ENCODE data around the gene AMPD2.
"Not testable (repeated sequence)": the region's sequence is repeated elsewhere in the genome, so short reads cannot be mapped to it uniquely, and the experiment has no call there.

AMPD2 gene

GRCh38 chr1:109657970-109658369 lies 38.3 kb downstream of the AMPD2 start:
- Histone ChIP-seq H3K36me3 (ENCODE audit: control insufficient read depth in 1 of 2, insufficient read depth in 2 of 2, low read length in 2 of 2) (peaks cover 14 to 30% of the 10 kb centered on the region in 2 donors), H3K27ac (ENCODE audit: low read length) (no peak overlapping the region), H3K4me3 (ENCODE audit: low read depth in 1 of 2, low read length in 2 of 2) (no peak overlapping the region), H3K9me3 (ENCODE audit: control insufficient read depth in 1 of 2, low read length in 2 of 2) (no peaks in the 10 kb centered on the region), H3K4me1 (ENCODE audit: control insufficient read depth in 1 of 2, insufficient read depth in 2 of 2, low read length in 2 of 2) (peaks cover 0 to 28% of the 10 kb centered on the region in 2 donors), H3K27me3 (ENCODE audit: low read depth, low read length) (no peaks in the 10 kb centered on the region)

- H3K36me3 ChIP-seq (ENCODE audit: control insufficient read depth in 1 of 2, insufficient read depth in 2 of 2, low read length in 2 of 2), result peaks cover 14 to 30% of the 10 kb centered on the region in 2 donors
- H3K27ac ChIP-seq (ENCODE audit: low read length), result no peak overlapping the region
- H3K27me3 ChIP-seq (ENCODE audit: low read depth, low read length), result no peaks in the 10 kb centered on the region
- H3K9me3 ChIP-seq (ENCODE audit: control insufficient read depth in 1 of 2, low read length in 2 of 2), result no peaks in the 10 kb centered on the region
- H3K4me3 ChIP-seq (ENCODE audit: low read depth in 1 of 2, low read length in 2 of 2), result no peak overlapping the region
- peaks cover 0 to 28% of the 10 kb centered on the region in 2 donors for H3K4me1 ChIP-seq (ENCODE audit: control insufficient read depth in 1 of 2, insufficient read depth in 2 of 2, low read length in 2 of 2)
Observed at GRCh38 chr1:109658533-109659042, 39.0 kb downstream of the AMPD2 start.

- H3K27ac ChIP-seq (ENCODE audit: low read length), result no peak overlapping the region
- H3K9me3 ChIP-seq (ENCODE audit: control insufficient read depth in 1 of 2, low read length in 2 of 2), result no peaks in the 10 kb centered on the region
- no peaks in the 10 kb centered on the region for H3K27me3 ChIP-seq (ENCODE audit: low read depth, low read length)
- peaks cover 14 to 30% of the 10 kb centered on the region in 2 donors for H3K36me3 ChIP-seq (ENCODE audit: control insufficient read depth in 1 of 2, insufficient read depth in 2 of 2, low read length in 2 of 2)
- H3K4me3 ChIP-seq (ENCODE audit: low read depth in 1 of 2, low read length in 2 of 2), result no peak overlapping the region
- H3K4me1 ChIP-seq (ENCODE audit: control insufficient read depth in 1 of 2, insufficient read depth in 2 of 2, low read length in 2 of 2), result peaks cover 0 to 28% of the 10 kb centered on the region in 2 donors
Observed at GRCh38 chr1:109659145-109659544, 39.5 kb downstream of the AMPD2 start.

- no peaks in the 10 kb centered on the region for H3K27me3 ChIP-seq (ENCODE audit: low read depth, low read length)
- H3K4me3 ChIP-seq (ENCODE audit: low read depth in 1 of 2, low read length in 2 of 2), result no peak overlapping the region
- no peak overlapping the region for H3K27ac ChIP-seq (ENCODE audit: low read length)
- peaks cover 0 to 19% of the 10 kb centered on the region in 2 donors for H3K4me1 ChIP-seq (ENCODE audit: control insufficient read depth in 1 of 2, insufficient read depth in 2 of 2, low read length in 2 of 2)
- no peaks in the 10 kb centered on the region for H3K9me3 ChIP-seq (ENCODE audit: control insufficient read depth in 1 of 2, low read length in 2 of 2)
- peaks cover 14 to 30% of the 10 kb centered on the region in 2 donors for H3K36me3 ChIP-seq (ENCODE audit: control insufficient read depth in 1 of 2, insufficient read depth in 2 of 2, low read length in 2 of 2)
Observed at GRCh38 chr1:109659997-109660690, 40.5 kb downstream of the AMPD2 start.

GRCh38 chr1:109660691-109661026 lies 41.0 kb downstream of the AMPD2 start:
- not testable (repeated sequence) for H3K27ac ChIP-seq (ENCODE audit: low read length); H3K4me3 ChIP-seq (ENCODE audit: low read depth in 1 of 2, low read length in 2 of 2)
- peaks cover 14 to 30% of the 10 kb centered on the region in 2 donors for H3K36me3 ChIP-seq (ENCODE audit: control insufficient read depth in 1 of 2, insufficient read depth in 2 of 2, low read length in 2 of 2)

GRCh38 chr1:109661391-109661790 lies 41.8 kb downstream of the AMPD2 start:
- Histone ChIP-seq H3K36me3 (ENCODE audit: control insufficient read depth in 1 of 2, insufficient read depth in 2 of 2, low read length in 2 of 2) (peaks cover 14 to 30% of the 10 kb centered on the region in 2 donors), H3K27me3 (ENCODE audit: low read depth, low read length) (no peaks in the 10 kb centered on the region), H3K9me3 (ENCODE audit: control insufficient read depth in 1 of 2, low read length in 2 of 2) (no peaks in the 10 kb centered on the region), H3K4me3 (ENCODE audit: low read depth in 1 of 2, low read length in 2 of 2) (no peak overlapping the region), H3K27ac (ENCODE audit: low read length) (no peak overlapping the region), H3K4me1 (ENCODE audit: control insufficient read depth in 1 of 2, insufficient read depth in 2 of 2, low read length in 2 of 2) (peaks cover 0 to 10% of the 10 kb centered on the region in 2 donors)

More at GRCh38 chr1:109660691-109661026, 41.0 kb downstream of the AMPD2 start:
- not testable (repeated sequence) for H3K27me3 ChIP-seq (ENCODE audit: low read depth, low read length); H3K9me3 ChIP-seq (ENCODE audit: control insufficient read depth in 1 of 2, low read length in 2 of 2)
- H3K4me1 ChIP-seq (ENCODE audit: control insufficient read depth in 1 of 2, insufficient read depth in 2 of 2, low read length in 2 of 2), result peaks cover 0 to 14% of the 10 kb centered on the region in 2 donors

GRCh38 chr1:109664671-109665070 lies 45.0 kb downstream of the AMPD2 start:
- Histone ChIP-seq H3K27me3 (ENCODE audit: low read depth, low read length) (no peaks in the 10 kb centered on the region), H3K36me3 (ENCODE audit: control insufficient read depth in 1 of 2, insufficient read depth in 2 of 2, low read length in 2 of 2) (peaks cover 8 to 13% of the 10 kb centered on the region in 2 donors), H3K9me3 (ENCODE audit: control insufficient read depth in 1 of 2, low read length in 2 of 2) (no peaks in the 10 kb centered on the region), H3K4me3 (ENCODE audit: low read depth in 1 of 2, low read length in 2 of 2) (no peak overlapping the region), H3K27ac (ENCODE audit: low read length) (no peak overlapping the region), H3K4me1 (ENCODE audit: control insufficient read depth in 1 of 2, insufficient read depth in 2 of 2, low read length in 2 of 2) (peaks cover 5 to 11% of the 10 kb centered on the region in 2 donors)

GRCh38 chr1:109667452-109668122 lies 48.0 kb downstream of the AMPD2 start, which contains the start of gene GSTM2:
Gene GSTM2 (plus strand): TSS chr1:109668057. CDS start chr1:109668116, 59 bp downstream.
- H3K4me1 ChIP-seq (ENCODE audit: control insufficient read depth in 1 of 2, insufficient read depth in 2 of 2, low read length in 2 of 2), result peaks cover 5 to 11% of the 10 kb centered on the region in 2 donors
- no peak within 1 kb of the TSS for H3K27ac ChIP-seq (ENCODE audit: low read length)
- H3K9me3 ChIP-seq (ENCODE audit: control insufficient read depth in 1 of 2, low read length in 2 of 2), result no peaks in the 10 kb centered on the region
- H3K4me3 ChIP-seq (ENCODE audit: low read depth in 1 of 2, low read length in 2 of 2), result peak within 1 kb of the TSS; percentile 56 to 72
- H3K27me3 ChIP-seq (ENCODE audit: low read depth, low read length), result no peaks in the 10 kb centered on the region
- H3K36me3 ChIP-seq (ENCODE audit: control insufficient read depth in 1 of 2, insufficient read depth in 2 of 2, low read length in 2 of 2), result peaks cover 3 to 7% of the 10 kb centered on the region in 2 donors

- Histone ChIP-seq H3K27me3 (ENCODE audit: low read depth, low read length) (no peaks in the 10 kb centered on the region), H3K27ac (ENCODE audit: low read length) (no peak overlapping the region), H3K4me3 (ENCODE audit: low read depth in 1 of 2, low read length in 2 of 2) (peak overlapping the region; percentile 56 to 72), H3K9me3 (ENCODE audit: control insufficient read depth in 1 of 2, low read length in 2 of 2) (no peaks in the 10 kb centered on the region), H3K36me3 (ENCODE audit: control insufficient read depth in 1 of 2, insufficient read depth in 2 of 2, low read length in 2 of 2) (peaks cover 3 to 10% of the 10 kb centered on the region in 2 donors), H3K4me1 (ENCODE audit: control insufficient read depth in 1 of 2, insufficient read depth in 2 of 2, low read length in 2 of 2) (peaks cover 5 to 11% of the 10 kb centered on the region in 2 donors)
Observed at GRCh38 chr1:109668123-109668775, 48.6 kb downstream of the AMPD2 start.

- peaks cover 3 to 14% of the 10 kb centered on the region in 2 donors for H3K36me3 ChIP-seq (ENCODE audit: control insufficient read depth in 1 of 2, insufficient read depth in 2 of 2, low read length in 2 of 2)
- no peaks in the 10 kb centered on the region for H3K9me3 ChIP-seq (ENCODE audit: control insufficient read depth in 1 of 2, low read length in 2 of 2)
- no peak overlapping the region for H3K4me3 ChIP-seq (ENCODE audit: low read depth in 1 of 2, low read length in 2 of 2)
- no peaks in the 10 kb centered on the region for H3K27me3 ChIP-seq (ENCODE audit: low read depth, low read length)
- no peak overlapping the region for H3K27ac ChIP-seq (ENCODE audit: low read length)
- H3K4me1 ChIP-seq (ENCODE audit: control insufficient read depth in 1 of 2, insufficient read depth in 2 of 2, low read length in 2 of 2), result peaks cover 5 to 11% of the 10 kb centered on the region in 2 donors
Observed at GRCh38 chr1:109669246-109669948, 49.8 kb downstream of the AMPD2 start.

- not testable (repeated sequence) for H3K27me3 ChIP-seq (ENCODE audit: low read depth, low read length); H3K27ac ChIP-seq (ENCODE audit: low read length); H3K9me3 ChIP-seq (ENCODE audit: control insufficient read depth in 1 of 2, low read length in 2 of 2); H3K4me3 ChIP-seq (ENCODE audit: low read depth in 1 of 2, low read length in 2 of 2)
- peaks cover 3 to 14% of the 10 kb centered on the region in 2 donors for H3K36me3 ChIP-seq (ENCODE audit: control insufficient read depth in 1 of 2, insufficient read depth in 2 of 2, low read length in 2 of 2)
- peaks cover 5 to 11% of the 10 kb centered on the region in 2 donors for H3K4me1 ChIP-seq (ENCODE audit: control insufficient read depth in 1 of 2, insufficient read depth in 2 of 2, low read length in 2 of 2)
Observed at GRCh38 chr1:109669949-109670302, 50.3 kb downstream of the AMPD2 start.

Measured in muscle layer of duodenum (tissue), 2 donors.